Measurements from ENCODE around the gene PLEKHG4.

GRCh38 chr16:67229906-67230808 lies 49.2 kb upstream of the PLEKHG4 start:
- TF ChIP-seq POLR2A (IDR thresholded peaks at IDR 0.05; ENCODE audit: low read length) (no peak), GATA1 (IDR thresholded peaks at IDR 0.05; ENCODE audit: low read depth, low read length) (no peak)
